ENCODE data around the gene CIDEA.

- TF ChIP-seq CTCF (IDR thresholded peaks at IDR 0.05; ENCODE audit: insufficient read depth, low read length, poor library complexity, severe bottlenecking) (no peak), EZH2phosphoT487 (conservative IDR thresholded peaks at IDR 0.05; ENCODE audit: low read length) (no peak)
These were observed 22.2 kb upstream of the CIDEA start for GRCh38 chr18:12231986-12232385.

Data from SU-DHL-6 (cell line).